Endothelial cell of umbilical vein (primary cell): ENCODE results near the gene ZNF442. TPM values are rescaled to one million over a fixed set of nuclear protein-coding genes. Genes with fewer than 3 reads are reported as not detected.

ENCODE experiments used
- BruUV-seq: library from RNA; stranded (reverse); fragments of 400-500 nt; replicated peaks from 2 replicates; lab custom pipeline; 2021; lab: Mats Ljungman, UMichigan
- CTCF ChIA-PET: fragments of 300-600, 350-600 bp; sonication (Branson Sonifier 250); formaldehyde crosslinking; loops from one replicate; lab custom pipeline; 2021; ENCODE audit warnings: antibody characterized with exemption, inconsistent platforms; lab: Charles Lee
- POLR2A ChIA-PET: fragments of 300-600, 350-600 bp; sonication (Branson Sonifier 250); formaldehyde crosslinking; loops from one replicate; lab custom pipeline; 2021; ENCODE audit warnings: antibody characterized with exemption, inconsistent platforms; lab: Charles Lee
- DNase-seq: peaks from one replicate; pipeline ENCODE4 v3.0.0-alpha.2; 2011; ENCODE audit warnings: low read depth, low spot score
- FAIRE-seq: peaks from 2 replicates; lab custom pipeline; 2011; peaks lifted over from hg19 to GRCh38; lab: Jason Lieb, UNC
- H2AFZ ChIP-seq: 2 replicates; pipeline ENCODE4 v1.6.0; 2012; ENCODE audit warnings: low read depth, low read length, control low read depth, inconsistent platforms
- H3K27ac ChIP-seq: 2 replicates; pipeline ENCODE4 v1.5.1; 2011; ENCODE audit warnings: low read depth, mild to moderate bottlenecking, control low read depth, low read length, moderate library complexity; ENCODE audit not compliant: insufficient read depth
- H3K27me3 ChIP-seq, 2 experiments: 2 replicates each; pipeline versions ENCODE4 v1.6.0 to v1.6.1; 2011; ENCODE audit warnings: low read length in 2 of 2, mixed read lengths in 1 of 2; ENCODE audit not compliant: control insufficient read depth in 2 of 2, insufficient read depth in 2 of 2
- H3K36me3 ChIP-seq, 2 experiments: 2 replicates in 1 of 2; 3 replicates in 1 of 2; pipeline ENCODE4 v1.5.1; 2011; ENCODE audit warnings: low read length in 2 of 2, mild to moderate bottlenecking in 1 of 2, moderate library complexity in 1 of 2; ENCODE audit not compliant: control insufficient read depth in 2 of 2, insufficient read depth in 2 of 2; ENCODE audit errors: extremely low read depth in 1 of 2
- H3K4me1 ChIP-seq: 3 replicates; pipeline ENCODE4 v1.5.1; 2011; ENCODE audit warnings: mild to moderate bottlenecking, low read length; ENCODE audit not compliant: control insufficient read depth, insufficient read depth; ENCODE audit errors: extremely low read depth
- H3K4me2 ChIP-seq: 2 replicates; pipeline ENCODE4 v1.6.1; 2011; ENCODE audit warnings: low read length, control low read depth, mixed read lengths; ENCODE audit not compliant: insufficient read depth
- H3K4me3 ChIP-seq, 3 experiments: fragments of 200-600 bp in 1 of 3; sonication (generic), shearing (Covaris generic) in 1 of 3; replicated peaks in 1 of 3; 2 replicates each; pipeline ENCODE4 v1.5.1; 2011 to 2016; ENCODE audit warnings: control low read depth in 3 of 3, low read length in 3 of 3, mild to moderate bottlenecking in 2 of 3, inconsistent platforms in 1 of 3, low read depth in 1 of 3, moderate library complexity in 1 of 3; ENCODE audit not compliant: insufficient read depth in 1 of 3
- H3K79me2 ChIP-seq: 2 replicates; pipeline ENCODE4 v1.6.0; 2012; ENCODE audit warnings: low read length, inconsistent platforms; ENCODE audit not compliant: control insufficient read depth, insufficient read depth
- H3K9ac ChIP-seq: replicated peaks from 2 replicates; pipeline ENCODE3; 2011; ENCODE audit warnings: low read length, control low read depth; ENCODE audit not compliant: insufficient read depth; ENCODE audit errors: extremely low read depth
- H3K9me1 ChIP-seq: replicated peaks from 3 replicates; pipeline ENCODE4 v1.6.0; 2011; ENCODE audit warnings: mild to moderate bottlenecking, low read length; ENCODE audit not compliant: control insufficient read depth, insufficient read depth; ENCODE audit errors: extremely low read depth
- H3K9me3 ChIP-seq: replicated peaks from 2 replicates; pipeline ENCODE4 v1.5.1; 2012; ENCODE audit warnings: low read length, inconsistent platforms; ENCODE audit not compliant: control insufficient read depth, insufficient read depth
- H4K20me1 ChIP-seq: replicated peaks from 2 replicates; pipeline ENCODE3; 2011; ENCODE audit warnings: mild to moderate bottlenecking, low read length; ENCODE audit not compliant: control insufficient read depth, insufficient read depth; ENCODE audit errors: extremely low read depth
- CTCF ChIP-seq, 2 donors: IDR thresholded peaks; 1 replicate in 1 of 2; 2 replicates in 1 of 2; pipeline ENCODE4 v1.5.1; 2011; ENCODE audit warnings: low read length in 2 of 2, mild to moderate bottlenecking in 2 of 2, moderate library complexity in 2 of 2, control low read depth in 1 of 2, inconsistent platforms in 1 of 2, low read depth in 1 of 2; ENCODE audit not compliant: insufficient read depth in 1 of 2; ENCODE audit errors: extremely low read depth in 1 of 2
- EZH2 ChIP-seq: IDR thresholded peaks from 2 replicates; pipeline ENCODE4 v1.6.1; 2012; ENCODE audit warnings: borderline replicate concordance, low read depth, mild to moderate bottlenecking, moderate library complexity, low read length, inconsistent platforms; ENCODE audit not compliant: severe bottlenecking
- FOS ChIP-seq: IDR thresholded peaks from 2 replicates; pipeline ENCODE4 v1.6.1; 2011; ENCODE audit warnings: mild to moderate bottlenecking, low read length, moderate library complexity, borderline replicate concordance; ENCODE audit not compliant: insufficient read depth
- GATA2 ChIP-seq: IDR thresholded peaks from 2 replicates; pipeline ENCODE4 v1.7.0; 2011; ENCODE audit warnings: low read depth, mild to moderate bottlenecking, moderate library complexity, mixed read lengths, low read length; ENCODE audit not compliant: insufficient read length, insufficient read depth
- JUN ChIP-seq: IDR thresholded peaks from 2 replicates; pipeline ENCODE4 v1.6.1; 2011; ENCODE audit warnings: borderline replicate concordance, low read depth; ENCODE audit not compliant: insufficient read length, insufficient read depth
- MAX ChIP-seq: IDR thresholded peaks from 2 replicates; pipeline ENCODE4 v1.6.1; 2011; ENCODE audit not compliant: insufficient read depth, insufficient read length
- MYC ChIP-seq: IDR thresholded peaks from one replicate; pipeline ENCODE4 v1.6.1; 2011; ENCODE audit warnings: mild to moderate bottlenecking, low read depth, low read length
- POLR2A ChIP-seq: IDR thresholded peaks from 2 replicates; pipeline ENCODE4 v1.6.1; 2012; ENCODE audit warnings: low read depth, mild to moderate bottlenecking, control low read depth, low read length
- POLR2AphosphoS5 ChIP-seq: IDR thresholded peaks from 2 replicates; pipeline ENCODE4 v1.6.1; 2012; ENCODE audit warnings: low read depth, mild to moderate bottlenecking, control low read depth, low read length, moderate library complexity; ENCODE audit not compliant: insufficient read depth
- dilution Hi-C: fragments of 300-500 bp; cut with MboI; formaldehyde crosslinking; loops from one replicate; pipeline ENCODE4 v1.15.0; 2019; ENCODE audit warnings: low sequenced_read_pairs; ENCODE audit not compliant: extremely low pct_ligation_motif_present
- intact Hi-C: fragments of 100-400 bp; cut with micrococcal nuclease; formaldehyde crosslinking; loops from one replicate; pipeline ENCODE4 v1.10.0; 2022
- polyA plus RNA-seq, 4 experiments: library from polyadenylated mRNA; depleted of rRNA in 3 of 4; stranded (reverse) in 3 of 4; unstranded in 1 of 4; fragments of >200 nt; gene quantifications; 2 replicates each; pipeline versions ENCODE4 v1.2.1 to v1.2.3, GENCODE V29; 2011 to 2012; ENCODE audit warnings: missing spikeins in 1 of 4
- total RNA-seq: library from RNA; stranded (reverse); gene quantifications from 2 replicates; pipeline ENCODE4 v1.2.3, GENCODE V29; 2021

The ZNF442 gene
- total and polyA plus RNA-seq, 2 donors (not counting 3 experiments of a cell fraction or from before 2014, with no cell fraction given) = 0.21 to 0.93 TPM

DNA sequence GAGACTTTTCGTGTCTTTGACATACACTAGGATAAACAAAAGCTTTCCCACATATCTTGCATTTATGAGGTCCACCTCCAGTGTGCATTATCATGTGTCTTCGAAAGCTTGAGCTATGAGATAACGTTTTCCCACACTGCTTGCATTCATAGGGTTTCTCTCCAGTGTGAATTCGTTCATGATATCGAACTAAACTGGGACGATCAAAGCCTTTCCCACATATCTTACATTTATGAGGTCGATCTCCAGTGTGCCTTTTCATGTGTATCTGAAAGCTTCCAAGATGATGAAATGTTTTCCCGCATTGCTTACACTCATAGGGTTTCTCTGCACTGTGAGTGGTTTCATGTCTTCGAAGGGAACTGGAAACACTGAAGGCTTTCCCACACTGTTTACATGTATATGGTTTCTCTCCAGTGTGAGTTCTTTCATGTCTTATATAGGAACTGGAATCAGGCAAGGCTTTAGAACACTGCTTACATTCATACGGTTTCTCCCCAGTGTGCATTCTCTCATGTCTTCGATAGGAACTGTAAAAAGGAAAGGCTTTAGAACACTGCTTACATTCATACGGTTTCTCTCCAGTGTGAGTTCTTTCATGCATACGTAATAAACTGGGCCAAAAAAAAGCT, 46.6 kb downstream of the ZNF442 start:
- no peak overlapping the region for H3K4me3 ChIP-seq
- ChIA-PET CTCF (no interaction called here), POLR2A (no interaction called here)
- H3K27ac ChIP-seq = no peak overlapping the region
- TF ChIP-seq POLR2AphosphoS5 (no peak), JUN (no peak), MYC (no peak), MAX (no peak), EZH2 (no peak), CTCF (IDR thresholded peaks at IDR 0.05; ENCODE audit: extremely low read depth in 1 of 2, insufficient read depth in 1 of 2, low read depth in 1 of 2, low read length in 2 of 2) (no peak), GATA2 (no peak), POLR2A (no peak), FOS (no peak)
- no peaks in the 10 kb centered on the region for H3K27me3 ChIP-seq
- no peak overlapping the region for H3K4me2 ChIP-seq
- dilution Hi-C loops = no loop called here
- no peak overlapping the region for H3K9ac ChIP-seq
- intact Hi-C loops = no loop called here
- H2AFZ ChIP-seq = no peak overlapping the region
- no peaks in the 10 kb centered on the region for H3K36me3 ChIP-seq
- H3K9me1 ChIP-seq = no peaks in the 10 kb centered on the region
- H4K20me1 ChIP-seq = no peaks in the 10 kb centered on the region
- no peaks in the 10 kb centered on the region for H3K79me2 ChIP-seq
- DNase-seq (no peak), FAIRE-seq (no peak)
- H3K4me1 ChIP-seq = no peaks in the 10 kb centered on the region
- no TSS peak for BruUV-seq
- H3K9me3 ChIP-seq = no peaks in the 10 kb centered on the region
